ENCODE results near the gene POU2AF3. TPM values are rescaled to one million over a fixed set of nuclear protein-coding genes. Genes with fewer than 3 reads are reported as not detected.
"Not testable (repeated sequence)": the region's sequence is repeated elsewhere in the genome, so short reads cannot be mapped to it uniquely, and the experiment has no call there.

Gene POU2AF3, protein sequence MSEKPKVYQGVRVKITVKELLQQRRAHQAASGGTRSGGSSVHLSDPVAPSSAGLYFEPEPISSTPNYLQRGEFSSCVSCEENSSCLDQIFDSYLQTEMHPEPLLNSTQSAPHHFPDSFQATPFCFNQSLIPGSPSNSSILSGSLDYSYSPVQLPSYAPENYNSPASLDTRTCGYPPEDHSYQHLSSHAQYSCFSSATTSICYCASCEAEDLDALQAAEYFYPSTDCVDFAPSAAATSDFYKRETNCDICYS
- not detected for polyA plus RNA-seq (2013, experiment 1 of 2; ENCODE audit: insufficient read length)
- not detected for polyA plus RNA-seq (2013, experiment 2 of 2; ENCODE audit: insufficient read length)

- DNase-seq: no peak
Observed at GRCh38 chr11:111298413-111299100, at the start of gene POU2AF3. Gene POU2AF3, plus strand, starts transcription at chr11:111298546. Its CDS starts 36 bp downstream, at chr11:111298582.

DNA sequence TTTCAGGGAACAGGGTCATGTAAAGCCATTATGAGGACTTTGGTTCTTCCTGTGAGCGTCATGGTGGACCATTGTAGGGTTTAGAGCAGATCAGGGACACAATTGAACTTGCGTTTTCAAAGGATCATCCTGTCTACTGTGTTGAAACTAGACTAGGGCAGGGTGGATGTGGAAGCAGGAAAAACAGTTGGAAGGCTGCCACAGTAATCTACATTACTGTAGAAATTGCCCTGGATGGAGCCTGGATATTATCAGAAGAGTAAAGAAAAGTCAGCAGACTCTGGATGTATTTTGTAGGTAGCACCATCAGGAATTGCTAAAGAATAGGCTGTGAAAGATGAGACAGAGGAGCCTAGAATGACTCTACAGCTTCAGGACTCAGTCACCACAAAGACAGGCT, 47.4 kb upstream of the POU2AF3 start:
- no peak for DNase-seq

GRCh38 chr11:111253131-111253530, 45.2 kb upstream of the POU2AF3 start:
- no peak for DNase-seq

DNA sequence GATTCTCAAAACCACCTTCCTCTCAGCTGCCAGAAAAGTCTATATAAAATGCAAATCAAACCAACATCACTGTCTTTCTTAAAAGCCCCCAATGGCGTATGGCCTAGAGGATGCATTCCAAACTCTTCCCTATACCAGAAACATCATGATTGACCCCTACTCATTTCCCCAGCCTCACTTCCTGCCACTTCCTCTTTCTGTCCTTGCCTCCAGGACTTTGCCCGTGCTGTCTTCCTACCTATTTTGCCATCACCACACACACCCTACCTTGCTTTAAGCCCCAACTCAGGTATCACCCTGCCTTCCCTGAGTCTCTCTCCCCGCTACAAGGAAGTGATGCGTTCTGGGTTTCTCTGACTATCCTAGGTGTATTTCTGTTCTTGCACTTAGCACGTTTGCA, 44.7 kb upstream of the POU2AF3 start:
- no peak for DNase-seq

GRCh38 chr11:111258046-111258445, 40.3 kb upstream of the POU2AF3 start:
- DNase-seq: no peak

- peak; percentile 36 for DNase-seq
Observed at GRCh38 chr11:111259896-111260295, 38.5 kb upstream of the POU2AF3 start.

GRCh38 chr11:111260811-111261210, 37.5 kb upstream of the POU2AF3 start:
- DNase-seq: peak; percentile 81

DNA sequence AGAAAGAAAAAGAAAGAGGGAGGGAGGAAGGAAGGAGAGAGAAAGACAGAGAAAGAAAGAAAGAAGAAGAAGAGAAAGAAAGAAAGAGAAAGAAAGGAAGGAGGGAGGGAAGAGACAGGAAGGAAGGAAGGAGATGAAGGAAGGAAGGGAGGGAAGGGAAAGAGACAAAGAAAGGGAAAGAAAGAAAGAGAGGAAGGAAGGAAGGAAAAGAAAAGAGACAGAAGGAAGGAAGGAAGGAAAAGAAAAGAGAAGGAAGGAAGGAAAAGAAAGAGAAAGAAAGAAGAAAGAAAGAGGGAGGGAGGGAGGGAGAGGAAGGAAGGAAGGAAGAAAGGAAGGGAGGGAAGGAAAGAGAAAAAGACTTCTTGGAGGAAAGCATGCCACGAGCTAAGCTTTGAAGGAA, 33.7 kb upstream of the POU2AF3 start:
- DNase-seq: no peak

DNA sequence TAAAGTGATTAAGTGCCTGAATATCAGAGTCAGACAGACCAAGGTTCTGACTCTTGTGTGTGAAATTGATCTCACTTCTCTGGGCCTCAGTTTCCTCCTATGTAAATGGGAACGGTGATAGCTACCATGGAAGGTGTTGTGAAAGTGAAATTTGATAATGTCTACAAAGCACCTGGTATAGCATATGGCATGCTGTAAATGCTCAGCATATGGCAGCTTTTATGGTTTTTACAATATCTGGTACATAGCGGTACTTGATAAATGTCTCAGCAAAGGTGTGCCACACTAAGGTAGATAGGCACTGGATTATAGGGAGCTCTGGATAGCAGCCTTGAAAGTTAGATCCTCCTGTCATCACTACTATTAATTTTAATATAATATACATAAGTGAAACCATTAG, 32.9 kb upstream of the POU2AF3 start:
- DNase-seq: no peak

DNA sequence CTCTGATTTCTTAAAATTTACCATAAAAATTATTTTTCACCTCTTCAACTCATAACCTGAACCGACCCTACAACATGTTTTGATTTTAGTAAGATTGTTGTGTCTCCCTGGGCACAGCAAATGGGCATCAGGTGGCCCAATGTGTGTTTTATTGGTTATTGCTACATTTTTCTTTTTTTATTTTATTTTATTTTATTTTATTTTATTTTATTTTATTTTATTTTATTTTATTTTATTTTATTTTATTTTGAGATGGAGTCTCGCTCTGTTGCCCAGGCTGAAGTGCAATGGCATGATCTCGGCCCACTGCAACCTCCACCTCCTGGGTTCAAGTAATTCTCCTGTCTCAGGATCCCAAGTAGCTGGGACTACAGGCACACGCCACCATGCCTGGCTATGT, 30.0 kb upstream of the POU2AF3 start:
- DNase-seq: not testable (repeated sequence)

- no peak for DNase-seq
Observed at GRCh38 chr11:111269146-111269868, 29.0 kb upstream of the POU2AF3 start.

DNA sequence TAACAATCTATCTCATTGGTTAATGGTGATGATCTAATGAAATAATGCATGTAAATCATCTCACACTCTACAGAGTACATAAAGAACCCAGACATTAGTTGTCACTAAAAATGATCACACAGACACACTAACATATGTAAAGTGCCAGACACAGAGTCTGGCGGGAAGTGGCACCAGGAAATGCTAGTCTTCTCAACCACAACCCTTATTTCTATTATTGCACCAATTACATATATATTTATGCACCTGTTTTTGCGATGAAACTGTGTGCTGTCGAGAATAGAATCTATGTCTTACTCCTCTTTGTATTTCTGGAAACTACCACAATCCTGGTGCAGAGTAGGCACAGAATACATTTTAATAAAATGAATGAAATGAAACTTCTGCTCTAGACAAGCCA, 25.9 kb upstream of the POU2AF3 start:
- no peak for DNase-seq

DNA sequence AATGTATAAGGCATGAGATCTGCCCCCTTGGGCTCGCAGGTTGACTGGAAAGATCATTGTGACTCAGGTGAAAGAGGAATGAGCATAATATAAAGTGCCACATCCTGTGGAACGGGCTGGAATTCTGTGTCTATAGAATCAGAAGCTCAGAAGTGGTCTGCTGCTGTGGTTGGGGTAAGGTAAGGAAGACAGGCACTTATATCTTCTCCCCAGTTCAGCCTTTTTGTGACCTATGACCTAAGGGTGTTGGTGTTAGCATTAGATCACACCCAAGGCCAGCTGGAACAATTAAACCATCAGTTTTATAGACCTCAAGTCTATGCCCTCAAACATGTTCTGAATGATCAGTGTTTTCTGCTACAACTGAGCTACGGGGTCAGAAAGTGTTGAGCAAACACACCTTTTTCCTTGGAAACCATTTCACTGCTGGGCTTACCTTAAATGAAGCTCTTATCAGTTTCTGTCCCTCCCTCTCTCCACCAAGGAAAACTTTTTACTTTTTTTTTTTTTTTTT, 15.7 kb upstream of the POU2AF3 start:
- no peak for DNase-seq

DNA sequence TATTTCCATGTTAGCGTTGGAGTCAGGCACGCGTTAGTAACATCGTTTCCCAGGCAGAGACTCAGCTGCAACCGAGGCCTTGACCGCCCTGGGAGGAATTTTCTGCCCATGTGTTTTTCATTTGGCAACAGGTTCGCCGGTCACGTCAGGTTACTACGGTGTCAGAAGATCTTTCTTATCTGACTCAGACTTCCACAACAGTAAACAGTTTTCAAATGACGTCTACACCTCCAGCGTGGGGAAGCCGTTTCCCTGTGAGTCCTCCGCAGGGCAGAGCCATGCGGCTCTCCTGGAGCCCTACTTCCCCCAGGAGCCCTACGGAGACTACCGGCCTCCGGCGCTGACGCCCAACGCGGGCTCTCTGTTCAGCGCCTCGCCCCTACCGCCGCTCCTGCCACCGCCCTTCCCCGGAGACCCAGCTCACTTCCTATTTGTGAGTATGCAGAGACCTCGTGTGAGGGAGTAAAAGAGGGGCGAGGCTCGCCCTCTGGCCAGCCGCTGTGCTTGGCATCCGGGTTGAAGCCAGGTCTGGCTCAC, 14.3 kb upstream of the POU2AF3 start:
- DNase-seq: peak; percentile 58

GRCh38 chr11:111285189-111286091, 12.9 kb upstream of the POU2AF3 start:
- DNase-seq: peak; percentile 23

DNA sequence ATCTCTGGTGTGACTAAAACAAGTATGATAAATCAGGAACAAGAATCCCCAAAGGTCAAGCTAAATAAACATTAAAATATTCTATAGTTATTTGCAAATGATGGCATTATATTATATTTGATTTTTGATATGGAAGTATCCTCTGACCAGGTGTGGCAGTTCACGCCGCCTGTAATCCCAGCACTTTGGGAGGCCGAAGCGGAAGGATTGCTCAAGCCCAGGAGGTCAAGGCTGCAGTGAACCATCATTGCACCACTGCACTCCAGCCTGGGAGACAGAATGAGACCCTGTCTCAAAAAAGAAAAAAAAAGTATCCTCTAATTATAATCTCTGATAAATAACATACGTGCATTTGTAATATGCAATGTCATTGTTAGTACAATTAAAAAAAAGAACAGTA, 6.6 kb upstream of the POU2AF3 start:
- no peak for DNase-seq

- not testable (repeated sequence) for DNase-seq
Observed at GRCh38 chr11:111292408-111292807, 5.9 kb upstream of the POU2AF3 start.

DNA sequence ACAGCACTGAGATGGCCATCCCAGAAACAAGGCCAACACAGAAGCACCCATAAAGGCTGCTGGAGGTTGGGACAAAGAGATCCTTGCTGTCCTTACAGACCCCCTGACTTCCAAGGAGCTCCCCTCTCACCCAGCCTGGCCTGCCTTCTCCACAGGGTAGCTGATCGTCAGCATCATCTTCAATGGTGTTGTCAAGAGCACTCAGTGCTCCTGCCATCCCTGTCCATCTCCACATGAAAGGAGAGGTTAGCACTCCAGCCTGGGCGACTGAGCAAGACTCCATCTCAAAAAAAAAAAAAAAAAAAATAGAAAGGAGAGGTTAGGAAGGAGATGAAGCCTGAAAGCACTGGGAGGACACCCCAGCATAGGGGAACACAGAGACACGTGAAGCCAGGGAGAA, 2.1 kb upstream of the POU2AF3 start:
- DNase-seq: no peak

DNA sequence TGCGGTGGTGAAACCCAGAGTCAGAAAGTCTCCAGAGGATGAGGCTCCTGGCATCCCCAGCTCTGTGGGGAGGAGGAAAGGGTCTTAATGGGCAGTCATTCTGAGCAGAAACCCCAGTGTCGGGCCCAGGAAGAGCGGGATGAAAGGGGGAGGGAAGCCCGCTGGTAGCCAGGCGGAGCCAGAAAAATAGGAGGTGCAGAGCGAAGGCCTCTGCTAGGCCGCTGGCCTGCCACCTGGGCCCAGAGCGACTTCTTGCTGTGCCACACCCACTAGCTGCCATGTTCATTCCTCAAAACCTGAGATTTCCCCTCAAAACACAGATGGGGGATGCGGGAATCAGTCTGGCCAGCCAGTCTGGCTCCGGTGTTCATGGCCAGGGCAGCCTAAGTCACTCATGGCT, 650 bp upstream of the POU2AF3 start:
- no peak for DNase-seq

DNA sequence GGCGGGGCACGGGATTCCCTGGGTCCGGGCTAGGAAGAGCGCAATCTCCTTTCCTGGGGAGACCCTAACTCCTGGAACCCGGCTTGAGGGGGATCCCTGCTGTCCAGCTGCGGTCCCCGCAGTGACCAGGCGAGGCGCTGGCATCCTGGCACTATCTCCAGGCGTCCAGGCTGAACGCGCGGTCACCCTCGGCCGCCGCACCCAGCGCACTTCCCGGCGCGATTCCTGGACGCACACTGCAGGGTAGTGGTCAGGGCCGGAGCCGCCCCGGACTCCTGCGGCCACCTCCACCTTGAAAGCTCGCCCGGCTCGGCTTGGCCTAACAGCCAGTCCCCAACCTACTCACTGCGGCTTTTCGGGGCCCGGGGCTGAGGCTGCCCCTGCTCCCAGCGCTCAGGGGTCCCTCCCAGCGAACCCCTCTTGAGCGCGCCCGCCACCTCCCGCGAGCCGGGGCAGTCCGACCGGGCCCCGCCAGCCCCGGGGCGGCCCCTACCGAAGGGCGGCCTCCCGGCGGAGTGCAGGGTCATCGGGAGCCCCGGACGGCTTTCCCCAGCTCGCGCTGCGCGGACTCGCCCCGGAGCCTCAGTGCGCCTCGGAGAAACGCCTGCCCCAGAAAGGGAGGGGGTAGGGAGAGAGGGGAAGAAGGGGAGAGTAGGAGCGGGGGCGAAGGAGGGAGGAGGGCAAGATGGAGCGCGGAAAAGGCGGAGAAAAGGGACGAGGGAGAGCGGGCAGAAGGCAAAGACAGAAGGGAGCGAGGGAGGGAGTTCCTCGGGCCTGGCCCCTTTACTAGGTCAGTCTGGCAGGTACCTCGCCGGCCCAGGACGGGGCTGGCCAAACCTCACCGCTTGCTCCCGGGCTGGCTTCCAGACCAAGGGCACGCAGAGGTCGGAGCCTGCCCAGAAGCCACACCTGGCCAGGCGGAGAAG, 1.0 kb downstream of the POU2AF3 start:
- peak; percentile 18 for DNase-seq

- DNase-seq: no peak
Observed at GRCh38 chr11:111300569-111300968, 2.2 kb downstream of the POU2AF3 start.

Measured in fibroblast of skin of abdomen (primary cell).